Tibial nerve (tissue), 4 donors: ENCODE results near the gene WDR37.

Source experiments
- CTCF ChIP-seq, 5 experiments: fragments of 200-600 bp in 3 of 5; fragments of 450-650 bp in 2 of 5; sonication (generic) in 3 of 5; IDR thresholded peaks; one replicate each; pipeline ENCODE4 v1.5.1; 2016 to 2019; ENCODE audit warnings: antibody characterized with exemption in 5 of 5, mild to moderate bottlenecking in 3 of 5, moderate library complexity in 2 of 5
- EP300 ChIP-seq, 2 donors: sonication (generic); formaldehyde crosslinking; IDR thresholded peaks; one replicate each; pipeline ENCODE4 v1.6.1; 2017; ENCODE audit warnings: antibody characterized with exemption in 2 of 2, mild to moderate bottlenecking in 1 of 2
- POLR2A ChIP-seq, 2 donors: fragments of 450-650 bp; IDR thresholded peaks; one replicate each; pipeline ENCODE4 v1.6.1; 2017; ENCODE audit warnings: antibody characterized with exemption in 2 of 2, mild to moderate bottlenecking in 2 of 2, moderate library complexity in 2 of 2

DNA sequence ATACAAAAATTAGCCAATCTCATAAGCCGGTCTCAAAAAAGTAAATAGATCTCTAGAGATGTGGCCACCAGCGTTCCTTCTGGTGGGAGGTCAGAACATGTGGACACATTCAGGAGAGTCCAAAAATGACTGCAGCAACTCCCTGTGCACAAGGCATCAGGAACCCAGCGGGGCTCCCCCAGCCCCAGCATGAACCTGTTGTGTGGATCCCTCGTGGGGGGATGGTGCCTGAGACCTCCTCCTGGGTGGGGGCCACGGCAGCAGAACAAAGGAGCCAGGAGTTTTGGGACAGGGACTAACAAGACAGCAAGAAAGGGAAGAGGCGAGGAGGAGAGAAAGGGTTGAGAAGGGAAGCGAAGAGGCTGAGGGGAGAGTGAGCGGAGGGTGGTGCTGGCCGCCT lies 121.8 kb downstream of the WDR37 start:
- TF ChIP-seq CTCF (IDR thresholded peaks at IDR 0.05) (no peak), POLR2A (IDR thresholded peaks at IDR 0.05) (no peak), EP300 (IDR thresholded peaks at IDR 0.05) (no peak)
